HuH-7.5 (cell line): Measurements from ENCODE around the gene SEC14L5.

Source experiments
- DNase-seq: peaks from one replicate; pipeline ENCODE4 v3.0.0; 2011; ENCODE audit warnings: low spot score

Gene SEC14L5

GRCh38 chr16:4931381-4931780 is 26.7 kb upstream of the SEC14L5 start:
- no peak for DNase-seq

- no peak for DNase-seq
Measured at GRCh38 chr16:4933433-4933832, 24.7 kb upstream of the SEC14L5 start.

DNA sequence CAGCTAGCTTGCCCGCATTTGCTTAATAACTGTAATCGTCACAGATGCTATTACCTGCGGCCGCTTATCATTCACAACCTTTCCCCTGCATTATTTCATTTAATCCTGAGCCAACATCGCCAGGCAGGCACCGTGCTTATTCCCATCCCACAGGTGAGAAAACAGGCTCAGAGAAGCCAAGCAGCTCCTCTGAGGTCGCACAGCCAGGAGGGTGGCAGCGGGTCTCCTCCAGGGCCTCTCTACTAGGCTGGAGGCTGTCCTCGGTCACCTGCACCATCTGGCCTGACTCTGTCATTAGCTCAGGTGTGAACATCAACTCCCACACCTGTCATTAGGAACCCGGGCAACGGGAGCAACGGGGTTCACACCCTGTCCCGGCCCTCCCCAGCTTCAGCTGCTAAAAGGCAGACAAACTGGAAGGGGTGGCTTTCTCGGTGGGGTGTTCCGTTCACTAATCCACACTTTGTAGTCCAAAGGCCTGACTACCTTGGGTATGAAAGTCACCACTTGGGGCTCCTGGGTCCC is 24.2 kb upstream of the SEC14L5 start:
- DNase-seq = no peak

- DNase-seq = no peak
Measured at GRCh38 chr16:4934591-4934990, 23.5 kb upstream of the SEC14L5 start.

DNA sequence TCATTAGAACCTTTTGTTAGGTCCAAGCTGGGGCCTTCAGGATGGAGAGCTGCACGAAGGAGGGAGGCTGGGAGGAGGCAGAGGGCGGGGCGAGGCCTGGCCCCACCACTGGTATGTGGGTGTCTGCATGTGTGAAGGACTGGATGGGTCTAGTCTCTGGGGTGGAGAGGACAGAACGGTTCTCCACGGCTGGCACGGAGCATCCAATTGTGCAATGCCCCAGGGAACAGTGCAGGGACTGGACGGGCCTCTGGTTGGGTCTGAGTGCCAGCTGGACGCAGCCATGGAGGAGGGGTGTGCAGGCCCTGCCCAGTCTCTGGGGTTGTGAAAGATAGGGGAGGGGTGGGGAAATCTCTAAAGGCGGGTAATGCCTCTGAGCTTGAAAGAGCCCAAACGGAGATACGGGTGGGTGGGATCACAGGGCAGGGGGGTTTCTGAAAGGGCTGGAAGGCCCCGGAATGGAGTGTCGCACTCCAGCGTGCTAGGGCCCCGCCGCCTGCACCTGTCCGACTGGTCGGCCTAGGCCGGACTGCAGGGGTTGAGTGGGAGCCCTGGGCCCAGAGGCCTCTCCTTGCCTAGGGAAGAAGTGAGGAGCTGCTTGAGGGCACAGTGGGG is 22.8 kb upstream of the SEC14L5 start:
- no peak for DNase-seq

- DNase-seq = peak; percentile 65
Measured at GRCh38 chr16:4936181-4936990, 21.7 kb upstream of the SEC14L5 start.

DNA sequence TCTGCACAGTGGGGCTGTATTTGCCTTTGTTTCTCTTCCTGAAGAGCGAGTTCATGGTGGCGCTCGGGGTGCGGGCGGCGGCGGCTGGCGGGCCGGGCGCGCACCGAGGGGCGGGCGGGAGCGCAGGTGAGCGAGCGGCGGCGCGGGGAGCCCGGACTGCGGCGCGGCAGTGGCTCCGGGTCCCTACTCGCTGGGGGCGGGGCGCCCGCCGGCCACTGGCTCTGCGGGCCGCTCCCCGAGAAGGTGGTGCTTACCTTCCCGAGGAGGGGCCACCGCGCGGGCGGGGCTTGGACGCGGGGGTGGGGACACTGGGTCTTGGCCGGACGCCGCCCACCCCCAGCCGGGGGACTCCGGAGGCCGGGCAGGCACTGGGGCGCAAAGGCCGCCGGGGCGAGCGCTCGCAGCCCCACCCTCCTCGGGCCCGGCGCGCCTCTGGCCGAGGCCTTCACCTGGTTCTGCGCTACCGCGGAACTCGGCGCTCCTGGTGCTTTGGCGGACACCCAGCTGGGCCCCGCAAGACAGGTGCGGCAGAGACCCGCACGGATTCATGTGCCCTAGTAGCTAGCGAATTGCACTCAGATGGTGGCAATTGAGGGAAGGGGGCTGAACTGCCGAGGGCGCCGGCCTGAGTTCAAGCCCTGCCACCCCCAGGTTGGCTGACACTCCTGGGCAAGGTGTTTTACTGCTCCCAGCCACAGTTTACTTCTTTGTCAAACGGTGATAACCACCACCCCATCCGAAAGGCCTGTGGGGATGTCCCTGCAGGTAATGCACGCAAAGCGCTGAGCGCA is 20.9 kb upstream of the SEC14L5 start, which contains the start of gene PPL:
Gene PPL, minus strand, starts transcription at position 158 of the 791 bp plus-strand sequence. Its CDS starts 103 bp downstream, at position 55.
- DNase-seq = peak; percentile 72

GRCh38 chr16:4937782-4938682 is 20.1 kb upstream of the SEC14L5 start:
- no peak for DNase-seq

- no peak for DNase-seq
Measured at GRCh38 chr16:4938683-4939030, 19.5 kb upstream of the SEC14L5 start.

- DNase-seq = no peak
Measured at GRCh38 chr16:4940719-4941118, 17.4 kb upstream of the SEC14L5 start.

DNA sequence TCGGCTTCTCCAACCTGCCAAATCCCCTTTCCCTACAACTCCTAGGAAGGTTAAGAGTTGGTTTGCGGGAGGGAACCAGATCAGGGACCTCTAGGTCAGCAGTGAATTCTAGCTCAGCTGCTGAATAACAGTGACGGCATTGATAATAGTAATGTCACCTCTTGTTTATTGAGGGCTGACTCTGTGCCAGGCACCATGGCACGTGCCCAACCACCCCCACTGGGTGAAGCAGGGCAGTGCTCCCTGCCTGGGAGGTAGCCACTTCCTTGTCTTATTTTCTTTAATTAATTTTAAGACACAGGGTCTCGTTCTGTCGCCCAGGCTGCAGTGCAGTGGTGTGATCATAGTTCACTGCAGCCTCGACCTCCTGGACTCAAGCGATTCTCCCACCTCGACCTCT is 15.6 kb upstream of the SEC14L5 start:
- no peak for DNase-seq

DNA sequence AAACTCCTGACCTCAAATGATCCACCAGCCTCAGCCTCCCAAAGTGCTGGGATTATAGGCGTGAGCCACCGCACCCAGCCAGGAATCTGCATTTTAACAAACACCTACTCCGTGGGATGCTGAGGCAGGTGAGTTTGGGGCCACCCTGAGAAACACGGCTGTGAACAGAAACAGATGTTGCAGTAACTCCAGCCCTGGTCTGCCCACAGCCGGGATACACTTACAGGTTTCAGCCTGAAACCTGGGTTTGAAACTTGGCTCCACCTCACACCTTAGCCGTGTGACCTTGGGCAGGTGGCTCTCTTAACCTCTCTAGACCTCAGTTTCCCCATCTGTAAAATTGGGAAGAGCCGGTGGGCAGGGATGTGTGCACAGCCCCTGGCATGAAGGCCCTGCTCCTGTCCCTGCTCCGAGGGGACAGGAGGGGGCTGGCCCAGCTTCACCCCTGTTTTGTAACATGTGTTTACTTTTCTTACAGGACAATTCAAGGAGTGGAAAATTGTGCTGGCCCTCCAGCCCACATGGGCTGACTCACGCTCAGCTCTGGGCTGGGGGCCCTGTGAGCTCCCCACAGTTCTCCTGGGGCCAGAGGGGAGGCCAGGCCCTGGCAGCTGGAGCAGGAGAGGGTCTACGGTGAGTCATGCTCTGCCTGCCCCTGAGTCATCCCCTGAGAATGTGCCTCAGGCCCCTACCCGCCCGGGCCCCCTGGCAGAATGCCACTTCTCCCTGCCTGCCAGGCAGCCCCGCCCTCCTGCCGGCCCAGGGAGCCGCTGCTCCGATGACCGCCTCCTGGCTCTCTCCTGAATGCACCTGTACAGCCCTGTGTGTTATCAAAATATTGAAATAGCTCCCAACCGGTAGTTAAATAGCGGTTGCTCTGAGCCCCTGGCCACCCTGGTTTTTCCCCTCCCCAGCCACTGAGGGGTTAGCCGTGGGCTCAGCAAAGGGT is 13.5 kb upstream of the SEC14L5 start:
- DNase-seq = peak; percentile 75

DNA sequence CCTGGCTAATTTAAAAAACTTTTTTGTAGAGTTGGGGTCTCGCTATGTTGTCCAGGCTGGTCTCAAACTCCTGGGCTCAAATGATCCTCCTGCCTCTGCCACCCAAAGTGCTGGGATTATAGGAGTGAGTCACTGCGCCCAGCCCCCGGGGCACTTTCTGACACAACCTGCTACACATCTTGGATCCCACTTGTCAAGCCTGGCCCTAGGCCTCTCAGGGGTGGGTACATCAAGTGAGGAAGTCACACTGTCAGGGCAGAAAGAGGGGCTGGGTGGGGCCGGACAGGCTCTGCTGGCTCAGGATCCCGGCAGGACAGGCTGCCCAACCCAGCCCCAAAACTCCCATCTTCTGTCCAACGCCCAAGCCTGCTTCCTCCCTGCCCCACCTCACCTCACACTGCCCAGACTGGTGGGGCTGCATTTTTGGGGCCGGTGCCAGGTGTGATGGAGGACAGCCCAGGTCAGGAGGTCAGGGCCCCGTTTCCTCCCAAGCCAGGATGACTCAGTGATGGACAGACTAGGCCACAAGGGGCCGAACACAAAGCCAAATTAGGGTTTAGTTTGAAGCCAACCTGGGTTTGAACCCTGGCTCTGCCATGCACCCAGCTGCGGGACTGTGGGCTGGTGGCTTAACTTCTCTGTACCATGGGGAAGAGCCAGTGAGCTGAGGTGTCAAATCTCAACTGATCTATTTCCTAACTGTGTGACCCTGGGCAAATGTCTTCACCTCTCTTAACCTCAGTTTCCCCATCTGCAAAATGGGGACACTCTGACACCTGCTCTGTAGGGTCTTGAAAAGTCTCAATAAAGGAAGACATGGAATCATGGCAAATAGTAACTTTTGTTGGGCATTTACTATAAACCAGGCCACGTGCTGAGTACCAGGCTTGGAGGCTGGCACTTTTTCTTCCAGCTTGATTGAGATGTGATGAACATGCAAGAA is 12.3 kb upstream of the SEC14L5 start:
- DNase-seq = no peak

GRCh38 chr16:4946917-4947316 is 11.2 kb upstream of the SEC14L5 start:
- DNase-seq = no peak

DNA sequence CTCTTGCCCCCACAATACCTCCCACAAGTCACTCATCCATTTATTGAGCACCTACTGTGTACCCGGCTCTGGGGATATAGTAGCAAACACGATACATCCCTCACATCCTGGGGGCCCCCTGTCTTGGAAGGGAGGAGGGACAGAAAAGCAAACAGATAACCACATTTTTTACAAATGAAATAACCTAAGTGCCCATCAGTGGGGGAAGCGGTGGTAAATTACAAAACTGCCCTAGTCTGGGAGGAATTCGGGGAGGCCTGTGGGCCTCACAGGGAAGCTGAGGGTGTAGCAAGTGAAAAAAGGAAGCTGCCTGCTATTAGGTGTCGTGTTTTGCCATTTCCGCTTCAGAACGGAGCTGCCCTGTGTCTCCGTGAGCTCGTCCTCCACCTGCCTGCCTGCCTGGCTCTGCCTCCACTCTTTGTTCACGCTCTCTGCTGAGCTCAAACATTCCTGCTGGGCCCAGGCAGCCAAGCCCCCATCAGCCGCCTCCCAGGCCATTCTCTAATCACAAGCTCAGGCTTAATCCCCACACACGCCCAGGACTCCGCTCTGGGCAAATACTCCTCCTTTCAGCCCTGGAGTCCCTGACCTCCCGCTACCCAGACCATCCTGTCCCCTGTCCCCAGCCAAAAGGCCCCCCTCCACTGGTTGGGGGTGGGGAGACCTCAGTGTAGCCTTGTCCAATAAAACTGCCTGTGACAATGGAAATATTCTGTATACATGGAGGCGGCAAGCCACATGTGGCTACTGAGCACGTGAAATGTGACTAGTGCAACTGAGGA is 10.2 kb upstream of the SEC14L5 start:
- peak; percentile 42 for DNase-seq

DNA sequence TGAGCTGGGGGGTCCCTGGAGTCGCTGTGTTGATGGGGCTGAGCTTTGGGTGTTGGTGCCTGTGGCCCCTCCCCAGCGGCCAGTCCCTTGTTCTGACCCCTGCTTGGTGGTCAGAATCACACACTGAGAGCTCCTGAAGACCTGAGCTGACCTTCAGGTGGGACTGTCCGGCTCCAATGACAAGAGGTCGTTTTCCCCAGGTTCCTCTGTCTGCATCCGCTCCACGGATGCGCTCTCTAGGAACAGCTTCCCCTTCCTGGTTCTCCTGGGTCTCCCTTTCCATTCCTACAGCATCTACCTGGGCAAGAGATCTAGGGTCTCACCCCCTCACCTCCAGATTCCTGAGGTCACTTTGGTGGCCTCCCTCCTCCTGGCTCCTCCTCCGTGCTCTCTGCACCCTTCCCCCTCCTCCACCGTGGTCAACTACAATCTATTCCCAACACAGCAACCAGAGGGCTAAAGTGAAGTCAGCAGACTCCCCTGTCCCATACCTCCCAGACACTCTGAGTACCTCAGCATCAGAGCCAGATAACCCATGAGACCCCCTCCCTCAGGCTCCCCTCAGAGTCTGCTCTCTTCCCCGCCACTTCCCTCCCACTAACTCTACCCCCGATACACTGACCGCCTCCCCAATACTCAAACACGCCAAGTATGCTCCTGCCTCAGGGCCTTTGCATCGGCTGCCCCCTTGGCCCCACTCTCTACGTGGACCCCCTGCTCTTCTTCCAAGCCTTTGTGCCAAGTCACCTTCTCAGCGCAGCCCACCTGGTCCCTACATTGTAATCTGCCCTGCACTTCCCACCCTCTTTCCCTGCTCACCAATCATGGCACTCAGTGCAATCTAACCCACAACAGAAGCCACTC is 9.0 kb upstream of the SEC14L5 start:
- no peak for DNase-seq

GRCh38 chr16:4949986-4950385 is 8.1 kb upstream of the SEC14L5 start:
- no peak for DNase-seq
